A549 treated with DMSO at 1 μM for 4 hours (cell line): ENCODE measurements around the gene KRTAP26-1. TPM values are rescaled to one million over a fixed set of nuclear protein-coding genes. Genes with fewer than 3 reads are reported as not detected.

Experiments used
- total RNA-seq: library from RNA; stranded (reverse); fragments of 200-300 nt; extraction: Qiagen RNA extraction; gene quantifications from 5 replicates; pipeline ENCODE4 v1.2.3, GENCODE V29; 2022; ENCODE audit warnings: low read depth

KRTAP26-1 gene
- total RNA-seq, result not detected in 5 replicates

GRCh38 chr21:30320215-30320614 is at the start of gene KRTAP26-1:
KRTAP26-1 (minus strand) TSS chr21:30320315; CDS start chr21:30320035, 280 bp downstream.

GRCh38 chr21:30348506-30348905 is 28.4 kb upstream of the KRTAP26-1 start, which contains the start of gene KRTAP23-1:
KRTAP23-1 (minus strand) TSS chr21:30348606; CDS start chr21:30348606, 0 bp downstream.

GRCh38 chr21:30337276-30337744 is 17.2 kb upstream of the KRTAP26-1 start, which contains the start of gene KRTAP27-1:
KRTAP27-1 (minus strand) TSS chr21:30337694; CDS start chr21:30337668, 26 bp downstream.

GRCh38 chr21:30289215-30289614 is 30.9 kb downstream of the KRTAP26-1 start, which contains the start of gene KRTAP25-1:
KRTAP25-1 (minus strand) TSS chr21:30289514; CDS start chr21:30289490, 24 bp downstream.

GRCh38 chr21:30282850-30283249 is 37.3 kb downstream of the KRTAP26-1 start, which contains the start of gene KRTAP24-1:
KRTAP24-1 (minus strand) TSS chr21:30282950; CDS start chr21:30282932, 18 bp downstream.

Other genes with a start within 250 kb of the KRTAP26-1 start
- gene CLDN17, start 153.5 kb downstream of the KRTAP26-1 start, total RNA-seq, result not detected in 5 replicates
- not detected in 5 replicates for gene CLDN8, start 104.2 kb downstream of the KRTAP26-1 start, total RNA-seq
- gene KRTAP24-1, start 37.4 kb downstream of the KRTAP26-1 start, total RNA-seq, result not detected in 5 replicates
- not detected in 5 replicates for gene KRTAP25-1, start 30.8 kb downstream of the KRTAP26-1 start, total RNA-seq
- gene KRTAP27-1, start 17.4 kb upstream of the KRTAP26-1 start, total RNA-seq, result not detected in 5 replicates
- not detected in 5 replicates for gene KRTAP23-1, start 28.3 kb upstream of the KRTAP26-1 start, total RNA-seq
- gene KRTAP13-2, start 52.0 kb upstream of the KRTAP26-1 start, total RNA-seq, result not detected in 5 replicates
- gene KRTAP13-1, start 75.7 kb upstream of the KRTAP26-1 start, total RNA-seq, result not detected in 5 replicates
- not detected in 5 replicates for gene KRTAP13-3, start 105.6 kb upstream of the KRTAP26-1 start, total RNA-seq
- not detected in 5 replicates for gene KRTAP13-4, start 109.9 kb upstream of the KRTAP26-1 start, total RNA-seq
- gene KRTAP15-1, start 120.0 kb upstream of the KRTAP26-1 start, total RNA-seq, result not detected in 5 replicates
- gene KRTAP19-1, start 160.1 kb upstream of the KRTAP26-1 start, total RNA-seq, result not detected in 5 replicates
- gene KRTAP19-2, start 167.1 kb upstream of the KRTAP26-1 start, total RNA-seq, result not detected in 5 replicates
- gene KRTAP19-3, start 171.7 kb upstream of the KRTAP26-1 start, total RNA-seq, result not detected in 5 replicates
- not detected in 5 replicates for gene KRTAP19-4, start 176.8 kb upstream of the KRTAP26-1 start, total RNA-seq
- not detected in 5 replicates for gene KRTAP19-5, start 181.8 kb upstream of the KRTAP26-1 start, total RNA-seq
- gene KRTAP19-6, start 221.5 kb upstream of the KRTAP26-1 start, total RNA-seq, result not detected in 5 replicates
- gene KRTAP19-7, start 241.0 kb upstream of the KRTAP26-1 start, total RNA-seq, result not detected in 5 replicates